HepG2 (cell line): Measurements from ENCODE around the gene UBR3. TPM values are rescaled to one million over a fixed set of nuclear protein-coding genes. Genes with fewer than 3 reads are reported as not detected.

Source experiments
- ATAC-seq: fragments of 200-7000 bp; cut with Tn5 transposase; 3 replicates; pipeline ENCODE4 v1.9.1; 2020; ENCODE audit warnings: mild to moderate bottlenecking, moderate library complexity
- BruUV-seq: library from RNA; stranded (reverse); fragments of 400-500 nt; replicated peaks from 2 replicates; lab custom pipeline; 2021; lab: Mats Ljungman, UMichigan
- CTCF ChIA-PET: fragments of 300-600 bp; formaldehyde crosslinking; extraction: SDS; loops from one replicate; lab custom pipeline; 2021; ENCODE audit warnings: low total read pairs, inconsistent platforms, low intra/inter-chr PET ratio; lab: Yijun Ruan, JAX
- POLR2A ChIA-PET: fragments of 350-600 bp; sonication (Branson Sonifier 250); formaldehyde crosslinking; loops from one replicate; lab custom pipeline; 2020; ENCODE audit warnings: antibody characterized with exemption, inconsistent platforms; lab: Yijun Ruan, JAX
- DNase-seq: peaks from one replicate; pipeline ENCODE4 v3.0.0-alpha.2; 2015; ENCODE audit warnings: low spot score
- FAIRE-seq: peaks from 3 replicates; lab custom pipeline; 2011; peaks lifted over from hg19 to GRCh38; lab: Jason Lieb, UNC
- H2AFZ ChIP-seq: one replicate; pipeline ENCODE4 v1.6.1; 2011; ENCODE audit warnings: low read length, inconsistent platforms
- H3K27ac ChIP-seq: fragments of 300-600 bp; 3 replicates; pipeline ENCODE4 v1.8.0; 2011; ENCODE audit warnings: mixed run types, mild to moderate bottlenecking, mixed read lengths, low read length, inconsistent platforms; ENCODE audit not compliant: insufficient read depth; ENCODE audit errors: extremely low read length
- H3K27me3 ChIP-seq, 2 experiments: fragments of 200-600 bp in 1 of 2; 2 replicates in 1 of 2; 3 replicates in 1 of 2; pipeline versions ENCODE4 v1.6.0 to v1.8.0; 2011; ENCODE audit warnings: low read length in 2 of 2, mild to moderate bottlenecking in 2 of 2, moderate library complexity in 2 of 2, inconsistent platforms in 1 of 2; ENCODE audit not compliant: insufficient read depth in 2 of 2, control insufficient read depth in 1 of 2
- H3K36me3 ChIP-seq, 2 experiments: fragments of 200-600 bp in 1 of 2; replicated peaks in 1 of 2; 2 replicates in 1 of 2; 3 replicates in 1 of 2; pipeline versions ENCODE4 v1.5.1 to v1.8.0; 2011; ENCODE audit warnings: low read length in 2 of 2, inconsistent platforms in 1 of 2; ENCODE audit not compliant: insufficient read depth in 2 of 2, control insufficient read depth in 1 of 2
- H3K4me1 ChIP-seq: 2 replicates; pipeline ENCODE4 v1.5.1; 2012; ENCODE audit warnings: low read length, inconsistent platforms; ENCODE audit not compliant: insufficient read depth
- H3K4me2 ChIP-seq: 2 replicates; pipeline ENCODE4 v1.6.0; 2011; ENCODE audit warnings: low read depth, low read length, inconsistent platforms
- H3K4me3 ChIP-seq, 3 experiments: fragments of 200-600 bp in 1 of 3; sonication (generic), shearing (Covaris generic) in 1 of 3; replicated peaks in 1 of 3; 2 replicates each; pipeline ENCODE4 v1.5.1; 2011 to 2016; ENCODE audit warnings: low read length in 3 of 3, inconsistent platforms in 2 of 3, low read depth in 2 of 3, mild to moderate bottlenecking in 2 of 3, control low read depth in 1 of 3, mixed read lengths in 1 of 3; ENCODE audit not compliant: insufficient read depth in 1 of 3
- H3K79me2 ChIP-seq: one replicate; pipeline ENCODE4 v1.6.1; 2011; ENCODE audit warnings: low read length, inconsistent platforms; ENCODE audit not compliant: insufficient read depth
- H3K9ac ChIP-seq: 2 replicates; pipeline ENCODE4 v1.6.0; 2011; ENCODE audit warnings: mild to moderate bottlenecking, low read depth, low read length, inconsistent platforms; ENCODE audit not compliant: insufficient read depth
- H3K9me3 ChIP-seq: 2 replicates; pipeline ENCODE4 v1.5.1; 2012; ENCODE audit warnings: mild to moderate bottlenecking, low read length
- H4K20me1 ChIP-seq: 2 replicates; pipeline ENCODE4 v1.6.0; 2011; ENCODE audit warnings: inconsistent platforms, mild to moderate bottlenecking, low read length, moderate library complexity; ENCODE audit not compliant: insufficient read depth
- EZH2 ChIP-seq: conservative IDR thresholded peaks from 2 replicates; pipeline ENCODE4 v1.6.1; 2012; ENCODE audit warnings: mild to moderate bottlenecking, low read depth, low read length, moderate library complexity
- KAT8 ChIP-seq: IDR thresholded peaks from 2 replicates; pipeline ENCODE4 v1.6.1; 2016; ENCODE audit warnings: missing genetic modification reagents, missing compliant biosample characterization
- SOX13 ChIP-seq, 3 experiments: fragments of 450-650 bp in 1 of 3; sonication (generic) in 1 of 3; formaldehyde crosslinking in 1 of 3; IDR thresholded peaks in 2 of 3; conservative IDR thresholded peaks in 1 of 3; 2 replicates each; pipeline versions ENCODE4 v1.5.0 to v1.6.1; 2016 to 2020; ENCODE audit warnings: antibody characterized with exemption in 1 of 3, mild to moderate bottlenecking in 1 of 3, missing compliant biosample characterization in 1 of 3, missing genetic modification reagents in 1 of 3, moderate library complexity in 1 of 3
- SRSF9 ChIP-seq: fragments of 200-400 bp; formaldehyde crosslinking; IDR thresholded peaks from 2 replicates; pipeline ENCODE4 v1.6.1; 2018; ENCODE audit warnings: borderline replicate concordance, mild to moderate bottlenecking, low read depth, low read length; ENCODE audit not compliant: insufficient read depth, poor library complexity, severe bottlenecking
- TGIF2 ChIP-seq: IDR thresholded peaks from 2 replicates; pipeline ENCODE4 v1.6.1; 2016; ENCODE audit warnings: control low read depth, missing compliant biosample characterization
- THAP7 ChIP-seq: sonication (generic); formaldehyde crosslinking; IDR thresholded peaks from 2 replicates; pipeline ENCODE4 v1.8.1; 2023; ENCODE audit warnings: mild to moderate bottlenecking, missing genetic modification reagents
- ZNF3 ChIP-seq: IDR thresholded peaks from 2 replicates; pipeline ENCODE4 v1.7.0; 2017; ENCODE audit warnings: inconsistent platforms
- ZNF335 ChIP-seq: sonication (generic); formaldehyde crosslinking; IDR thresholded peaks from 2 replicates; pipeline ENCODE4 v1.4.0; 2020; ENCODE audit warnings: missing genetic modification reagents
- WGBS: methylation state at CpG from one replicate; pipeline ENCODE4 v1.1.6; 2017; ENCODE audit warnings: low lambda C conversion rate; 5-methylcytosine and 5-hydroxymethylcytosine counted together
- in situ Hi-C: cut with HindIII; loops from 2 replicates; pipeline ENCODE4 v1.10.0; 2017; ENCODE audit warnings: low pct_unique_long_range_greater_than_20kb; ENCODE audit not compliant: extremely low pct_ligation_motif_present
- intact Hi-C: fragments of 100-400 bp; cut with micrococcal nuclease; formaldehyde crosslinking; loops from one replicate; pipeline ENCODE4 v1.10.0; 2022; ENCODE audit not compliant: unreplicated experiment
- polyA plus RNA-seq, 8 experiments: library from polyadenylated mRNA; depleted of rRNA in 3 of 8; stranded (reverse) in 7 of 8; unstranded in 1 of 8; fragments of >200 nt; fragmentation: Illumina TruSeq in 4 of 8; extraction: Trizol in 4 of 8; gene quantifications; 2 replicates each; pipeline versions ENCODE4 v1.2.1 to v1.2.3, GENCODE V29; 2011 to 2016; ENCODE audit warnings: low read depth in 4 of 8, missing spikeins in 1 of 8, mixed read lengths in 1 of 8; ENCODE audit not compliant: insufficient read depth in 1 of 8
- total RNA-seq, 5 experiments: library from RNA; depleted of rRNA; stranded (reverse); fragments of >200 nt; fragmentation: Illumina TruSeq; extraction: Trizol; gene quantifications; 2 replicates each; pipeline ENCODE4 v1.2.3, GENCODE V29; 2016; ENCODE audit warnings: low read depth in 1 of 5

Gene UBR3
- total and polyA plus RNA-seq, 2 of the 13 experiments (the other 11 are each of a cell fraction or from before 2014, with no cell fraction given) = 15.1 to 28.0 TPM

DNA sequence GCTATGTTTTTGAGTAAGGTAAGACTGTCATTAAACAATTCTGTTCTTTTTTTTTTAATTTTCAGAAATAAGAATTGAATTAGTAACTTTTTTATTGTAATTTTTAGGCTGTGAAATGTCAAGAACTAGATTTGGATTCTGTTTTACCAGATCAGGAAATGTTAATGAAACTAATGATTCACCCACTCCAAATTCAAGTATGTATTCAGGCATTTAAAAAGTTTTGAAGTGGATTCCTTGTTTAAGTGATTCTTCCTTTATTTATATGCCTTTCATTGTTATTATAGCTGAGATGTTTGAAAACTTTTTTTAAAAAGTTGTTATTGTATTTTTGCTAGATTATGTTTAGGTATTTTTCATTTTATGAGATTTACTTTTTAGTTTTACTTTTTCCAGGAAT lies 96.7 kb downstream of the UBR3 start (continued):
- TF ChIP-seq ZNF3 (CRISPR knock-in tag) = no peak

DNA sequence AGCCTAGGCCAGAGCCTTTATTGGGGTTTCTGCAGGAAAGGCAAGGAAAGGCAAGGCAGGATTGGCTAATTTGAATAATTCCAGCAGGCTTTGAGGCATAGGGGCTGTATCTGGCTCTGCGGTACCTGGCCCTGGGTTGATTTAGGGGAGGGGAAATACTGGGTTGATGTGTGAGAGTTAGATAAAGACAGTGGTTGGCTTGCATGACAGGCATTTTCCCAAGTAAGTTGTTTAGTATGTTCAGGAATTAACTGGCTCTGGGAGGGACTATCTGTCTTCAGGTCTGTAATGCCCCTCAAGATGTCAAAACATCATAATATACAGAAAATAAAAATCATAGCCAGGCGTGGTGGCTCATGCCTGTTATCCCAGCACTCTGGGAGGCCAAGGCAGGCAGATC lies 98.7 kb downstream of the UBR3 start:
- TF ChIP-seq THAP7 (CRISPR knock-in tag) (no peak), TGIF2 (CRISPR knock-in tag) (no peak), KAT8 (CRISPR knock-in tag) (no peak), EZH2 (no peak), ZNF335 (no peak), SRSF9 (no peak), SOX13 (IDR thresholded peaks at IDR 0.05) (no peak), SOX13 (CRISPR knock-in tag; conservative IDR thresholded peaks at IDR 0.05 in 1 of 2, IDR thresholded peaks at IDR 0.05 in 1 of 2) (no peak)
- Histone ChIP-seq H3K4me1 (no peaks in the 10 kb centered on the region), H4K20me1 (no peaks in the 10 kb centered on the region), H3K36me3 (peaks cover 2 to 32% of the 10 kb centered on the region in 2 experiments; a peak in 4 of 5 replicates), H2AFZ (no peak overlapping the region), H3K4me2 (no peak overlapping the region), H3K9ac (no peak overlapping the region), H3K4me3 (no peak overlapping the region), H3K79me2 (no peaks in the 10 kb centered on the region), H3K9me3 (no peaks in the 10 kb centered on the region), H3K27me3 (no peaks in the 10 kb centered on the region), H3K27ac (no peak overlapping the region)
- in situ Hi-C loops (no loop called here), intact Hi-C loops (no loop called here)
- DNase-seq (no peak), ATAC-seq (no peak; the same call in 2 of the 3 replicates), FAIRE-seq (no peak)
- no TSS peak for BruUV-seq
- POLR2A ChIA-PET = no interaction called here
- WGBS = 92% methylated on average over 2 of the region's 2 CpGs
- CTCF ChIA-PET = no interaction called here
